ENCODE measurements around the gene GOLGA6L9.
"Not testable (repeated sequence)": the region's sequence is repeated elsewhere in the genome, so short reads cannot be mapped to it uniquely, and the experiment has no call there.

The GOLGA6L9 gene

DNA sequence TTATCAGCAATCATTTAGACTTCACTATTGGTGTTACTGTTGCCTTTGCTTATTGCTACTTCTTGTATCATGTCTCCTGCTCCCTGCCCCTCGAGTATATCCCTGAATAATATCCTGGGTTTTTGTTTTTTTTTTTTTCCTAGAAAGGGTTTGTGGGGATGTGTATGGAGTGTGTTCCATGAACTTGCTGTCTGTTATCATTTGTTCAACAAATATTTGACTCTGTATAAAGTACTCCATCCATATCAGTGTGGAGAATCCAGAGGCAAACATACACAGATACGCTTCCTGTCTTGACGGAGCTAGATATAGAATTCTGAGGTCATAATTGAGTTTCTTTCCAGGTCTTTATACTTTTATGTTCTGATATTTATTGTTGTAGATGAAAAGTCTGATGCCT, 31.8 kb upstream of the GOLGA6L9 start (continued):
- TF ChIP-seq, protein P1, sequence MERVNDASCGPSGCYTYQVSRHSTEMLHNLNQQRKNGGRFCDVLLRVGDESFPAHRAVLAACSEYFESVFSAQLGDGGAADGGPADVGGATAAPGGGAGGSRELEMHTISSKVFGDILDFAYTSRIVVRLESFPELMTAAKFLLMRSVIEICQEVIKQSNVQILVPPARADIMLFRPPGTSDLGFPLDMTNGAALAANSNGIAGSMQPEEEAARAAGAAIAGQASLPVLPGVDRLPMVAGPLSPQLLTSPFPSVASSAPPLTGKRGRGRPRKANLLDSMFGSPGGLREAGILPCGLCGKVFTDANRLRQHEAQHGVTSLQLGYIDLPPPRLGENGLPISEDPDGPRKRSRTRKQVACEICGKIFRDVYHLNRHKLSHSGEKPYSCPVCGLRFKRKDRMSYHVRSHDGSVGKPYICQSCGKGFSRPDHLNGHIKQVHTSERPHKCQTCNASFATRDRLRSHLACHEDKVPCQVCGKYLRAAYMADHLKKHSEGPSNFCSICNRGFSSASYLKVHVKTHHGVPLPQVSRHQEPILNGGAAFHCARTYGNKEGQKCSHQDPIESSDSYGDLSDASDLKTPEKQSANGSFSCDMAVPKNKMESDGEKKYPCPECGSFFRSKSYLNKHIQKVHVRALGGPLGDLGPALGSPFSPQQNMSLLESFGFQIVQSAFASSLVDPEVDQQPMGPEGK (CRISPR knock-in tag; IDR thresholded peaks at IDR 0.05; ENCODE audit: borderline replicate concordance): no peak
- TF ChIP-seq PPARA (CRISPR knock-in tag; IDR thresholded peaks at IDR 0.05; ENCODE audit: borderline replicate concordance): no peak
- TF ChIP-seq, protein P2, sequence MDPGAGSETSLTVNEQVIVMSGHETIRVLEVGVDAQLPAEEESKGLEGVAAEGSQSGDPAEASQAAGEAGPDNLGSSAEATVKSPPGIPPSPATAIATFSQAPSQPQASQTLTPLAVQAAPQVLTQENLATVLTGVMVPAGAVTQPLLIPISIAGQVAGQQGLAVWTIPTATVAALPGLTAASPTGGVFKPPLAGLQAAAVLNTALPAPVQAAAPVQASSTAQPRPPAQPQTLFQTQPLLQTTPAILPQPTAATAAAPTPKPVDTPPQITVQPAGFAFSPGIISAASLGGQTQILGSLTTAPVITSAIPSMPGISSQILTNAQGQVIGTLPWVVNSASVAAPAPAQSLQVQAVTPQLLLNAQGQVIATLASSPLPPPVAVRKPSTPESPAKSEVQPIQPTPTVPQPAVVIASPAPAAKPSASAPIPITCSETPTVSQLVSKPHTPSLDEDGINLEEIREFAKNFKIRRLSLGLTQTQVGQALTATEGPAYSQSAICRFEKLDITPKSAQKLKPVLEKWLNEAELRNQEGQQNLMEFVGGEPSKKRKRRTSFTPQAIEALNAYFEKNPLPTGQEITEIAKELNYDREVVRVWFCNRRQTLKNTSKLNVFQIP (CRISPR knock-in tag; IDR thresholded peaks at IDR 0.05; ENCODE audit: borderline replicate concordance, low read depth): no peak

DNA sequence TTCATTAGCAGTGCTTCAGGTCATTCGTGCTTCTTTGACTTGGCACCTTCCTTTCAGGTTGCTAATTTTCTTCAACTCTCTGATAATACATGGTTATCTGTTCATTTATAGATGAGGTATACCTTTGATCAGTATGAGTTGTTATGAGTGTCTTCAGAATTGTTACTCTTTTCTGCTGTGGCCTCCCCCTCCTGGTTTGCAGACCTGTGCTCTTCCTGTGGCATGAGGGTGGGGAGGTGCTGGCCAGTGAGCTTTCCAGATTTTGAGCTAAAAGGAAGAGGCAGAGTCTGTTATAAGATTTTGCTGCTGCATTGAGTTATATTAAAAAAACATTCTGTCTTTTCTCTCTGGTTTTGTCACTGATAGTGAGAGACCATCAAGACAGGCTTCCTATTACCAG, 30.8 kb upstream of the GOLGA6L9 start:
- TF ChIP-seq CSDC2 (CRISPR knock-in tag; IDR thresholded peaks at IDR 0.05) (no peak), GLIS3 (CRISPR knock-in tag; IDR thresholded peaks at IDR 0.05) (no peak), ZC3H10 (CRISPR knock-in tag; IDR thresholded peaks at IDR 0.05) (no peak), TOX (CRISPR knock-in tag; IDR thresholded peaks at IDR 0.05; ENCODE audit: borderline replicate concordance) (no peak), PPARA (CRISPR knock-in tag; IDR thresholded peaks at IDR 0.05; ENCODE audit: borderline replicate concordance) (no peak), TCF4 (CRISPR knock-in tag; IDR thresholded peaks at IDR 0.05; ENCODE audit: borderline replicate concordance) (no peak), ESRRG (CRISPR knock-in tag; IDR thresholded peaks at IDR 0.05) (no peak), OSR1 (CRISPR knock-in tag; IDR thresholded peaks at IDR 0.05) (no peak), ZNF8 (CRISPR knock-in tag; IDR thresholded peaks at IDR 0.05) (no peak), ZFP30 (CRISPR knock-in tag; IDR thresholded peaks at IDR 0.05) (no peak)
- TF ChIP-seq, protein P3, sequence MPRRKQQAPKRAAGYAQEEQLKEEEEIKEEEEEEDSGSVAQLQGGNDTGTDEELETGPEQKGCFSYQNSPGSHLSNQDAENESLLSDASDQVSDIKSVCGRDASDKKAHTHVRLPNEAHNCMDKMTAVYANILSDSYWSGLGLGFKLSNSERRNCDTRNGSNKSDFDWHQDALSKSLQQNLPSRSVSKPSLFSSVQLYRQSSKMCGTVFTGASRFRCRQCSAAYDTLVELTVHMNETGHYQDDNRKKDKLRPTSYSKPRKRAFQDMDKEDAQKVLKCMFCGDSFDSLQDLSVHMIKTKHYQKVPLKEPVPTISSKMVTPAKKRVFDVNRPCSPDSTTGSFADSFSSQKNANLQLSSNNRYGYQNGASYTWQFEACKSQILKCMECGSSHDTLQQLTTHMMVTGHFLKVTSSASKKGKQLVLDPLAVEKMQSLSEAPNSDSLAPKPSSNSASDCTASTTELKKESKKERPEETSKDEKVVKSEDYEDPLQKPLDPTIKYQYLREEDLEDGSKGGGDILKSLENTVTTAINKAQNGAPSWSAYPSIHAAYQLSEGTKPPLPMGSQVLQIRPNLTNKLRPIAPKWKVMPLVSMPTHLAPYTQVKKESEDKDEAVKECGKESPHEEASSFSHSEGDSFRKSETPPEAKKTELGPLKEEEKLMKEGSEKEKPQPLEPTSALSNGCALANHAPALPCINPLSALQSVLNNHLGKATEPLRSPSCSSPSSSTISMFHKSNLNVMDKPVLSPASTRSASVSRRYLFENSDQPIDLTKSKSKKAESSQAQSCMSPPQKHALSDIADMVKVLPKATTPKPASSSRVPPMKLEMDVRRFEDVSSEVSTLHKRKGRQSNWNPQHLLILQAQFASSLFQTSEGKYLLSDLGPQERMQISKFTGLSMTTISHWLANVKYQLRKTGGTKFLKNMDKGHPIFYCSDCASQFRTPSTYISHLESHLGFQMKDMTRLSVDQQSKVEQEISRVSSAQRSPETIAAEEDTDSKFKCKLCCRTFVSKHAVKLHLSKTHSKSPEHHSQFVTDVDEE (CRISPR knock-in tag; IDR thresholded peaks at IDR 0.05): no peak
- TF ChIP-seq, protein P1 (CRISPR knock-in tag; IDR thresholded peaks at IDR 0.05; ENCODE audit: borderline replicate concordance): no peak
- TF ChIP-seq, protein P4, sequence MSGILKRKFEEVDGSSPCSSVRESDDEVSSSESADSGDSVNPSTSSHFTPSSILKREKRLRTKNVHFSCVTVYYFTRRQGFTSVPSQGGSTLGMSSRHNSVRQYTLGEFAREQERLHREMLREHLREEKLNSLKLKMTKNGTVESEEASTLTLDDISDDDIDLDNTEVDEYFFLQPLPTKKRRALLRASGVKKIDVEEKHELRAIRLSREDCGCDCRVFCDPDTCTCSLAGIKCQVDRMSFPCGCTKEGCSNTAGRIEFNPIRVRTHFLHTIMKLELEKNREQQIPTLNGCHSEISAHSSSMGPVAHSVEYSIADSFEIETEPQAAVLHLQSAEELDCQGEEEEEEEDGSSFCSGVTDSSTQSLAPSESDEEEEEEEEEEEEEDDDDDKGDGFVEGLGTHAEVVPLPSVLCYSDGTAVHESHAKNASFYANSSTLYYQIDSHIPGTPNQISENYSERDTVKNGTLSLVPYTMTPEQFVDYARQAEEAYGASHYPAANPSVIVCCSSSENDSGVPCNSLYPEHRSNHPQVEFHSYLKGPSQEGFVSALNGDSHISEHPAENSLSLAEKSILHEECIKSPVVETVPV (CRISPR knock-in tag; IDR thresholded peaks at IDR 0.05): no peak
- ATAC-seq: no peak

DNA sequence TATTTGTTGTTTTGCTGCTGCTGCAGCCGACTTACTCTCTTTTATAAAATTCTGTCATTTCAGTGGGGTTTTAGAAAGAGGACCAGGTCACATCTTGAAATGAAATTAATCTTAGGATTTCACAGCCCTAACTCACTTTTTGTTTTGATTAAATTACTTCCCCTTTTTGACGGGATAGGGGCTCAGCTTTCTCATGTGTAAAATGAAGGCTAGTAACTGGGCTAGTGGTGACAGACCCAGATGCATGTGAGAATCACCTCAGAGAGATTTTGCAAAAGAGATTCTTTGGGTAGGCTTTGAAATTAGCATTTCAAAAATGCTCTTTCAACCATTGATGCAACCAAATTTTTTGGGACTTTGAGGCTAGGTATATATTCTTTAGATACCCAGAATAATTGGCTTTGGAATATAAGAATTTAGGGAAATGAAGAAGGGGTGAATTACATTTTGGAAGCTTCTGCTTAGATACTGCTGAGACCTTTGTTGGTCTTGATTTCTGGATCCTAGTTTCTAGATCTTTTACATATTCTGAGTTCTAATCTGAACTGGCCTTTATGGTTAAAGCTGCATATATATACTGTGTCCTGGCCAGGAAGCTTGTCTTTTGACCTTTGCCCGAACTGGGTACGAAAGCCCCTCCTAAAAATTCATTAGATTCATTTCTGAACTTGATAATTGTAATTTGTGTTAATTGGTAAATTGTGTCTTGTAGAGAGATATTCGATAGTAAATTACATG, 30.1 kb upstream of the GOLGA6L9 start:
- ATAC-seq: not testable (repeated sequence)

DNA sequence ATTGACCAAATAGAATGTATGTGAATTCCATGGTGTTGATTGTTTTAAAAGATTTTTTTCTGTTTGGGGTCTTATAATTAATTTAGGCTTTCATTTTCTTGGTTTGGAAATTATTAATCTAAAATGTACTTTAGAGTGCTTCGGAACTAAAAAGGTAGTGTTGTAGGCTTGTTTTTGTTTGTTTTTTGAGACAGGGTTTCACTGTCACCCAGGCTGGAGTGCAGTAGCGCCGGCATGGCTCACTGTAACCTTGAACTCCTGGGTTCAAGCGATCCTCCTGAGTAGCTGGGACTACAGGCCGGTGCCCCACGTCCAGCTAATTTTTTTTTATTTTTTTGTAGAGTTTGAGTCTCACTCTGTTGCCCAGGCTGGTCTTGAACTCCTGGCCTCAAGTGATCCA, 27.7 kb upstream of the GOLGA6L9 start:
- not testable (repeated sequence) for ATAC-seq

DNA sequence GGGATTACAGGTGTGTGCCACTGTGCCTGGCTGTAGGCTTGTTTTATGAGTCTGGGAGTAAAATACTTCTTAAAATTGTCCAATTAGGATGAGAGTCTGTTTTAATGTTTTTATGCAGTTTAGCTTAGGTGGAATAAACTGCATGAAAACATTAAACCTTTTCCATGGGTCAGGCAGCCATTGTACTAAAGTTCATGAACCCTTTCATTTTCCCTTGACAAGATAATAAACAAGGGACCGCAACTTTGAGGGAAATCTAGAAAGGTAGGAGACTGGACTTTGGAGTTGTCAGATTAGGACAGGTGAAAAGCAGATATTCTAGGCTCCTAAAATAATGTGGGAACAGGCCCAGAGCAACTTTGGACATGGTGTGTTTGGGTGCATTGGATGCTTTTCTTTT, 27.3 kb upstream of the GOLGA6L9 start:
- ATAC-seq: not testable (repeated sequence)

DNA sequence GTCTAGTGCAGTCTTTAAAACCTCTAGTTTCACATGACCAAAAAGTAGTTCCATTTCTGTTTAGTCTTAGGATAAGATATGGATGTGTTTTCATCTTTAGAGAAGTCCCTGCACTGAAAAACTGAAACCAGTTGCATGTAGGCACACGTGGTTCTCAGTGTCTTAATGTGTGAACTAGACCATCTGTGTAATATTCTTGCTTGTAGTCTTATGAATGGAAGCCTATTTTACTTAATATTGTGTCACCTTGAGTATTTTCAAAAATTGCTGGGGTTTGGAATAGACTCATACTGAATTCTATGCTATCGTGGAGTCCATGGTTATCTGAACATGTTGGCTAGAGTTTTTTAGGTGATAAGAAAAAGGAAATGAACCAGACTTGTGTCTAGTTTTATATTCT, 23.4 kb upstream of the GOLGA6L9 start:
- not testable (repeated sequence) for ATAC-seq

DNA sequence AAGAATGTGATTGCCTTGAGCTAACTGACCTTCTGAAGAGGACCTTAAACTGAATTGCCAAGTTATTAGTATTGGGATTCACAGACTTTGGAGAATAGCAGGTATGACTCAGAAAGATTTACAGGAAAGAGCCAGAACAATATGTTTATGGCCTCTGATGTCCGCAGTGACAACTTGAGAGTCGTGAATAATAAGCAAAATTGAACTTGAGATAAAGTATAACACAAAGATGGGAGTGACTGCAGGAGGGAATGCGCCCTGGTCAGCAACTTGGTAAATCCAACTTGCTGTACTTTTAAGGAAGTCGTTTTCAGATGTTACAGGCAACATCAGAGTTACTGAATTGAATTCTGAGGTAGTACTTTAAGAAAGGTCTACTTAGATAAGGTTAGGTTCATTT, 19.3 kb upstream of the GOLGA6L9 start:
- ATAC-seq: not testable (repeated sequence)

DNA sequence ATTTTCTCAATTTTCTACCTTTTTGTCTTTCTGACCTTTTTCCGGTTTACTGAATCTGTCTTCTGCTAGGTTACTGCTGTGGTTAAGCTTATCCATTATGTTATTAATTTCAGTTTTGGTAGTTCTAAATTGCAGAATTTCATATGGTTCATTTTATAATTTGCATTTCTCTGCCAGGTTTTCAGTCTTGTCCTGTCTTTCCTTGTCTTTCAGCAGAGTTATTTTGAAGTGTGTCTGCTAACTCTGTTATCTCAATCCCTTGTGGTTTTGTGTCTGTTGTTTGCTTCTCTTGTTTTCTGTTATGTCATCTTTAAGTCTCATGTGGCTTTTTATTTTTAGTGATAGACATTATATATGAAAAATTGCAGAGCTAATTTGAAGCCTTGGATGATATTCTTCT, 18.0 kb upstream of the GOLGA6L9 start:
- ATAC-seq: not testable (repeated sequence)

DNA sequence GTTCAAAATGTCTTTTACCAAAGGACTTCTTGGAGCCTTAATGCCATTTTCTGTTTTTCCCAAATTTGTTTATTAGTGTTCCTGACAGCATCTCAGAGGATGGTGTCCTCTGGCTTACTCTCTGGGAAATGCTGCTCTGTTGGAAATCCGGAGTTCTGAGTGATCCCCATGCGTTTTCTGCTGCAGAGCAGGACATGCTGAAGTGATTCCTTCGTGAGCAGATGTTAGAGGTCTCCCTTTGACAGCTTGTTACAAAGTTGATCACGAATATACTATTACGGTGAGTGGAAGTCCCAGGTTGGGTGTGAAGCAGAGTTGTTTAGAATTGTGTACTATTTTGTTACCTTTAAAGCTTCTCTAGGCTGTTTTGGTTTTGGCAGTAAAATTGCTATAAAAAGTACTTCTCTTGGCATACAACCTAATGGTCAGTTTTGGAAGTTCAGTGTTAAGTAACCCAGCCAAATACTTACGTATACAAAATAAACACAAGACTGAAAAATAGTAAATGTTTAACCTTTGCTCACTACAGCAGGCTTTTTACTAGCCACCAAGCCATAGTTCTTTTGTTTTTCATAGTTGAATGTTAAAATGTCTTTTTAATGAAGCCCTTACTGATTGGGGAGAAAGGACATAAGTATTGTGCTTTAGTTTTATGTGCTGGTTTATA, 15.0 kb upstream of the GOLGA6L9 start:
- ATAC-seq: not testable (repeated sequence)

DNA sequence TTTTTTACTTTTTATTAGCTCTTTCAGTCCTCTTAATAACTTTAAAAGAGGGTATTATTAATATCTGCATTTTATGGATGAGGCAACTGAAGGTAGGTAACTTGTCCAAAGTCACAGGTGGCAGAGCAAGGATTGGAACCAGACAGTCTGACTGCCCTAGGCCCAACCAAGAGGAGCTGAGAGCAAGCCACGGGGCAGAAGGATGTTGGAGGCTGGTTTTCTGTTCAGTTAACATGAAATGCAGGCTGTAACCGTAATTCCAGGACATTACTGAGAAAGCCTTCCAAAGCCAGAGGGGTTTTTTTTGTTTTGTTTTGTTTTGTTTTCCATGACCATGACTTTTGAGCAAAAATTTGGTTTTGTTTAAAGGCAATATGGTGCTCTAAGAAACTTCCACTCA, 9.1 kb upstream of the GOLGA6L9 start:
- peak; percentile 33; the same call in 2 of the 3 replicates for ATAC-seq

DNA sequence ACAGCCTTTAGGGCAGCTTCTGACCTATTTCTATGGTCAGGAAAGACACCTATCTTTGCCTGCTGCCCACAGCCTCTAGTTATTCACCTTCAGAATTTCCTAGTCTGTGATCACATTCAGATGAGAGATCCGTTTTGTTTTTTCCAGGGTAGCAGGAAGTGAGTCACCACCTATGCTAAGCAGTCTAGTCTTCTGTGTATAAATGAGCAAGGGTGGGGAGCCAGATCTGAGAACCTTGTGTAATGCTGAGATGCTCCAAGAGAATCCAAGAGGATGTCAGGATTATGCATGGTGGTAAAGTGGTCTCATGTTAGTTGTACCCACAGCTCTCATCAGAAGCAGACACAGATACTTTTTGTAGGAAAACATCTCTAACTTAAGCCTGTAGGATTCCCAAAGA, 8.7 kb upstream of the GOLGA6L9 start:
- peak; percentile 91 for ATAC-seq

All from SK-N-SH treated with all-trans-retinoic acid at 6 μM for 48 hours (cell line).